Ovary (tissue), 3 donors: ENCODE data around the gene TAF11L9.

ENCODE experiments used
- CTCF ChIP-seq, 3 donors: fragments of 450-650 bp in 2 of 3; fragments of 200-600 bp in 1 of 3; IDR thresholded peaks; one replicate each; pipeline versions ENCODE4 v1.5.1 to v1.8.0; 2016 to 2022; ENCODE audit warnings: antibody characterized with exemption in 3 of 3, mild to moderate bottlenecking in 1 of 3
- POLR2A ChIP-seq: fragments of 450-650 bp; IDR thresholded peaks from one replicate; pipeline ENCODE4 v1.6.1; 2017; ENCODE audit warnings: antibody characterized with exemption, mild to moderate bottlenecking, moderate library complexity
- donor health status: DM: no; HTN: no; CAD: no.

- TF ChIP-seq CTCF (IDR thresholded peaks at IDR 0.05) (no peak), POLR2A (no peak)
Measured at GRCh38 chr5:17625686-17626085, 31.5 kb upstream of the TAF11L9 start.
